ENCODE data around the gene ALDH3B1.

- TF ChIP-seq EZH2 (IDR thresholded peaks at IDR 0.05; ENCODE audit: low read length, unreplicated experiment) = no peak
- no peak for TF ChIP-seq CTCF (conservative IDR thresholded peaks at IDR 0.05; ENCODE audit: low read depth, low read length)
These were observed 67.8 kb downstream of the ALDH3B1 start for GRCh38 chr11:68077617-68078582.

All from PC-3 (cell line).